OCI-M1 (cell line): ENCODE results near the gene MDP1.

ENCODE experiments used
- DNase-seq: peaks from one replicate; lab custom pipeline; 2025; lab: John Stamatoyannopoulos, UW

Gene MDP1

DNA sequence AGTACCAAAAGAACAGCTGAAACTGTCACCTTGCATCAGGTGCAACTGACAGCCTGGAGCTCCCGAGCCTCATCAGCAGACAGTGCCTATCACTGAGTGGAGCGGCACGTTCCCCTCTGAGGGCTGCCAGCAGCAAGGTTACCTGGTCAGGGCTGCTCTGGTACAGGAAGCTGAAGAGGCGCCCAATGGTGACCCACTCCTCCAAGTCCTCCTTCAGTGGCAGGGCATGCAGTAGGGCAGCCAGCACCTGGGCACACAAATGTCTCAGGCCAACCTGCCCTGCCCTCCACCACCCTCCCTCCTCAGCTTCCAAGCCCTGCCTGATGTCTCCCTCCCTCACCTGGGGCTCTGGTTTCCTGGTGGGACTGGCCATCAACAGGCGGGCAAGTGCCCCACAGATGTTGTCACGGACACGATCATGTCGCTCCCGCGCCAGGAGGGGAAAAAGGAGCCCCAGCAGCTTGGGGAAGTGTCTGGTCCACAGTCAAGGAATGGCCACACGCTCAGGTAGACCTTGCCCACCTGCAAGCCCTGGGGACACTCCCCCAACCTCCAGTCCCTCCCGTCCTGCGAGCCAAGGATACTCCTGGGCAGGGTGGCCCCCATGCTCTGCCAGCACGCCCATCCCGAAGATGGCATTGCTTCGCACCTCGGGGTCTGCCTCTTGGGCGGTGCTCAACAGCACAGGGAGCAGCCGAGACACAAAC is 34.3 kb downstream of the MDP1 start:
- DNase-seq: no peak

DNA sequence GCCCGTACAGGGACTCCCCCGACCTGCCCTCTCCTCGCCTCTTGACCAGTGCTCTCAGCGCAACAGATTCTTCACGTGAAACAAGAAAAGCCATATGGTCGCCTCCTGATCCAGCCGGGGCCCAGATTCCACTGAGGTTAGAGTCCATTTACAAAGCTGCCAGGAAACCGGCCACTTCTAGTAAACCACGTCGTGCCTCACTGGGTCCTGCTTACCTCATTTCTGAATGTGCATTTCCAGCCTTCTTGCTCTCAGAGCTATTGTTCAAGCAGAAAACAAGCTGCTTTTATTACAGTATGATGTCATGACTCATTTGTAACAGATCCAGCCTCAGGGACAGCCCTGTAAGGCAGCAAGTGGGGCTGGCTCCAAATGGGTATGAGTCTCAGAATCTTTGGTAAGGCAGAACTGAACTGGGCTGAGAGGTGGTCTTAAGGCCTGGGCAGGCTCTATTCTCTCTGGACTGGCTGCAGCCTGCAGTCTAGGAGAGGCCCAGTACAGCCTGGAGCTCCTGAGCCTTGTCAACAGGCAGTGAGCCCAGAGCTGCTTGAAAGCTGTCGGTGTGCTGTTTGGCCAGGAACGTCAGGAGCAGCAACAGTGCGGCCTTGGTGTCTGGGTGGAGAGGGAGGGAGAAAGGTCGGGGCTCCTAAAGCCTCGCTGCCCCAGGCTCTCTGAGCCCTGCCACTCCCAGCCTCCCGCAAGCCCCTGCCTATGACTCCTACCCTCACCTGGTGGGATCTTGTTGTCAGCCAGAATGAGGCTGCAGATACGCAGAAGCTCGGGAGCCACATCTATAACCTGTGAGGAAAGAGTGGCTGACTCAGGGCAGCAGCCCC is 35.7 kb downstream of the MDP1 start:
- DNase-seq: no peak

DNA sequence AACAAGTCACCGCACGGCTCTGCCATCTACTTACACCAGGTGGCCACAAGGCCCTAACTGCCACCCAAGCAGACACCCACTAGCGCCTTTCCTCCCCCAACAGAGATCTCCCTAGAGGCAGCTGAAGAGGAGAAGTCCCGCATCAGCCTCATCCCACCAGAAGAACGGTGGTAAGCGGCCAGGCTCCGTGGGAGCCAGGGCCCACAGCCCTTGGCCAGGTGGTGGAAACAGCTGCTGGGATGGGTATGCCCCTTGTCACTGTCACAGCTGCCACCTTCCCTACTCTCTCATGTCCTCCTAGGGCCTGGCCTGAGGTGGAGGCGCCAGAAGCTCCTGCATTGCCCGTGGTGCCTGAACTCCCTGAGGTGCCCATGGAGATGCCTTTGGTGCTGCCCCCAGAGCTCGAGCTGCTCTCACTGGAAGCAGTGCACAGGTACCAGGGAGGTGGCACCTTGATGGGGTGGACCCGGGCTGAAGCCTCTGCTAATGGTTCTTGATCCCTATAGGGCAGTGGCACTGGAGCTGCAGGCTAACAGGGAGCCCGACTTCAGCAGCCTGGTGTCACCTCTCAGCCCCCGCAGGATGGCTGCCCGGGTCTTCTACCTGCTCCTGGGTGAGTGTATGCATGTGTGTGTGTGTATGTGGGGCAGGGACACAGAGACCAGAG is 36.4 kb downstream of the MDP1 start:
- DNase-seq: no peak

DNA sequence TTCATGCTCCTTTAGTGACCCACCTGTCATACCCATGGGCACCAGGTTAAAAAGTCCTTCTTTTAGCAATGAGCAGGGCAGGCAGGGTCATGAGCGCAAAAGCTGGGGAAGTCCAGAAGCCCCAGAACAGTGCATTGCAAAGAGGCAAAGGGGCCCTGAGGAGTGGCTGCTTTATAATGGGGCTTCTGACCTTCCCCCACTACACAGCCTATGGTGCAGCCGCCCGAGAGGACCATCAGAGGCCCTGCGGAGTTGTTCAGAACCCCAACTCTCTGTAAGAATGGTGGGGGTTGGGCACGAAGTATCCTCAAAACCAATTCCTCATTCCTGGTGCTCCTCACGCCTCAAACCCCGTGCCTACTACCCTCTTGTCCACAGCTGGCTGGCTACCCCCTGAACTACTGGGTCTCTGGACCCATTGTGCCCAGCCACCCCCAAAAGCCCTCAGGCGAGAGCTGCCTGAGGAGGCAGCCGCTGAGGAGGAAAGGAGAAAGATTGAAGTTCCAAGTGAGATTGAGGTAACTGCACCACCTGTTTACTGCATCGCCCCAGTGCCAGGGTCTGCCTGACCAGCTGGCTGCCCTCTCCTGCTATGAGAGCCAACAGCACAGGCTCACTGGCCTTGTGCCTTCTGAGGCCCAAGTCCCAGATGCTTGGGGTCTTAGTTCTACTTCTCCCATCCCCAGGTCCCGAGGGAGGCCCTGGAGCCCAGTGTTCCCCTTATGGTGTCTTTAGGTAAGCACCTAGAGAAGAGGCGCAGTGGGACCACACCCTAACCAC is 37.3 kb downstream of the MDP1 start:
- no peak for DNase-seq

DNA sequence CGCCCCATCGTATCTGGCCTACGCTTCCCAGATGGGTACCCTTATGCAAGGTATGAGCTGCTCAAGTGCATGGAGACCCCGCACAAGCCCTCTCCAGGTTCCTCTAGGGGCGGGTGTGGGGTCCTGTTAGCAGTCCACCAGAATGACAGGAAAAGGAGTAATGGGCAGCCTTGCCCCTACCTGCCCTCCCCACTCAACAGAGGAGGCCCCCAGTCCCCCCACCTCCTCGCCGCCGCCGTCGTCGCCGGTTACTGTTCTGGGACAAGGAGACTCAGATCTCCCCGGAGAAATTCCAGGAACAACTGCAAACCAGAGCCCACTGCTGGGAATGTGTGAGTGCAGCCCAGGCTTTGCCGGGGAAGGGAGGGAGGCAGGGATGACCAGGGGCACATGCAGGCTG is 38.0 kb downstream of the MDP1 start:
- DNase-seq: no peak

DNA sequence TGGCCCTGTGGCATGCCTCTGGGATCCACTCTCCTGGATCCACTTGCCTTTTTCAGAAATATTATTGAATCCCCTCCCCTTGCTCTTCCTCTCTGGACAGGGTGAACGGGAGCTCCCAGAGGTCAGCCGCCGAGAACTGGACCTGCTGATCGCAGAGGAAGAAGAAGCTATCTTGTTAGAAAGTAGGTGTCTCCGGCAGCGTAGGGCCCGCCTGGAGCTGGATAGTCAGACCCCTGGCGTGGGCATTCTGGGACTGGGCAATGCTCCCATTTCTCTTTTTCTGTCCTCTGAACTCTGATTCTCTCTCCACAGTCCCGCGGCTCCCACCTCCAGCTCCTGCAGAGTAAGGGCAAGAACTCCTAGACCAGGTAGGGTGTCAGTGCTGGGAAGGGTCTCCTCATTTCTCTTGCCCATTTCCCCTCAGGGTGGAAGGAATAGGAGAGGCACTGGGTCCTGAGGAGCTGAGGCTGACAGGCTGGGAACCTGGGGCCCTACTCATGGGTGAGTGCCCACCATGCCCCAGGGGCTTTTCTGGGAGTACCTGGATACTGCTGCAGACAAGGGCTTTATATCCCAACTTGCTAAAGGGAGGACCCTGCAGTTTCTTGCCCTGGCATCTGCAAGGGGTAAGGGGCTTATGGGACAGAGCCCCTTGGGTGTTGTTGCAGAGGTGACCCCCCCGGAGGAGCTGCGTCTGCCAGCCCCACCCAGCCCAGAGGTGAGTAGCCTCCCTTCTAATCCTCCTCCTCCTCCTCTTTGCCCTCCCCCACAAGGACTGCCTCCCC is 38.6 kb downstream of the MDP1 start:
- DNase-seq: no peak

DNA sequence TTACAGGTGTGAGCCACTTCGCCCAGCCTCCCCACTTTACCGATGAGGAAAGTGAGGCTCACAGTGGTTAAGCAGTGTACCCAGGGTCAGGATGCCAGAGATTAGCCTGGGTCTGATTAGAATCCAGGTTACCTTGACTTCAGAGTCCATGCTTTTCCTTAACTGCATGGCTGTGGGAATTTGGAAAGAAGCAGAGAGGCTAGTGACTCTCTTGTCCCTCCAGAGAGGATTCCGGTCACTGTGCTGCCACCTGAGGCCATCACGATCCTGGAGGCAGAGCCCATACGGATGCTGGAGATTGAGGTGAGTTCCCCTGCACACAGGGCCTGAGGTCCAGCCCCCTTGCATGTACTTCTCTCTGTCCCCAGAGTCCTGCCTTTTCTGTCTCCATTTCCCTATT is 39.3 kb downstream of the MDP1 start:
- no peak for DNase-seq

DNA sequence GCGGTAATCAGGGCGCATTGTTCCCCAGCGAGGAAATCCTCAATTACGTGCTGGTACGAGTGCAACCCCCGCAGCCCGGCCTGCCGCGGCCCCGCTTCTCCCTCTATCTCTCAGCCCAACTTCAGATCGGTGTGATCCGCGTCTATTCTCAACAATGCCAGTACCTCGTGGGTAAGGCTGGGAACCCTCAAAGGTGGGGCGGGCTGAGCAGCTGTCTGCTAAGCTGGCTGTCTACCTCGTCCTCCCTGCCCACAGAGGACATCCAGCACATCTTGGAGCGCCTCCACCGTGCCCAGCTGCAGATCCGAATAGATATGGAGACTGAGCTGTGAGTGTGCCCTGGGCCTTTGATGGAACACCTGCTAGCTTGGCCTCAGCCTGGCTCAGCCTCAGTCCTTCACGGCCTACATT is 43.0 kb downstream of the MDP1 start:
- DNase-seq: no peak

DNA sequence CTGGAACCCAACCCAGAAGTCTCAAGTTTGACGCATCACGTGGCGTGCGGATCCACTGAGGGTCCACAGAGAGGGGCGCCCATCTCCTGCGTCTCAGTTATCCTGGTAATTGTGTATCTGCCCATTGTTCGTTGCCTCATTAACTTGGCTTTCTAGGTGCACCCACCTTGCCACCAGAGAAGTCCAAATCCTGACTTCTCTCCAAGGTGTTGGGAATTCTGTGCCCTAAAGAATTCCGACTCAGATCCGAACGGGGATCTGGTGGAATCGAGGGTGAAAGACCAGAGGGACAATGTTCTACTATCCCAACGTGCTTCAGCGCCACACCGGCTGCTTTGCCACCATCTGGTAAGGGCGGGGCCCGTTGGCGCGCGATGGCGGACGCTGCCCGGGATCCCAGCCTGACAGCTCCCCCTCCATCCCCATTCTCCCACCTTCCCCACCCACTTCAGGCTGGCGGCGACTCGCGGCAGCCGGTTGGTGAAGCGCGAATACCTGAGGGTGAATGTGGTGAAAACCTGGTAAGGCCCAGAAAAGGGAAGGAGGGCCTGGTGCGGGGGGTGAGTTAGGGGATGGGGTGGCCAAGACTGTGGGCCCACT is 43.5 kb downstream of the MDP1 start:
- DNase-seq: no peak

DNA sequence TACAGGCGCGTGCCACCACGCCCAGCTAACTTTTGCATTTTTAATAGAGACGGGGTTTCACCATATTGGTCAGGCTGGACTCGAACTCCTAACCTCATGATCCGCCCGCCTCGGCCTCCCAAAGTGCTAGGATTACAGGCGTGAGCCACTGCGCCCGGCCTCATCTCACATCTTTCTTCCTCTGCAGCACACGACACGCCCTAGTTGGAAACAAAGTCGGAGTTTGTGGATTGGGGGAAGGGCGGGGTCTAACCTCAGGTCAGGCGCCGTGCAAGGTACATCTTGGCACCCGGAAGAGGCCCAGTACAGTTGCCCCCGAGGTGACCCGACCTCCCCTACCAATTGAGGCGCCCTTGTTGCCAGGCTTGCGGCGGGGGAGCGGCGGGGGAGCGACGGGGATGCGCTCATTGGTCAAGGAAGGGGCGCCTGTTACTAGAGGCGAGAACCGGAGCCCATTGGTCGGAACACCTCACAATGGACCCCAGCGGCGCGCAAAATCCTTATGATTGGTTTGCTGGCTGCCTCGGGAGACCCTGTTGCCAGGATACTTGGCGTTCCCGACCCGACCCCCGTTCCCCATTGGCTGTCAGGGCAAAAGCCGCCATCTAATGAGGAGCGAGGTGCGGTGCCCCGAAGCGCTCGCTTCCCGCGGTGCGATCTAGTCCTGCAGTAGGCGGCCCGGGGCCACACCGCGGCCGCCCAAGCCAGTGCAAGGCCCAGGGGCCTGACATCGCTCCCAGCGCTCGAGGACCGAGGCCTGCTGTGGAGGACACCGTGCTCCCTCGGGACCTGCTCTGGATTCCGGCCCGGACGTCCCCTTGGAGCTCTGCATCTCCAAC is 44.2 kb downstream of the MDP1 start, which contains the start of gene REC8:
REC8 (plus strand) TSS at position 659 of the 839 bp plus-strand sequence. CDS start 473 bp downstream, outside the sequence.
- peak; percentile 94 for DNase-seq

DNA sequence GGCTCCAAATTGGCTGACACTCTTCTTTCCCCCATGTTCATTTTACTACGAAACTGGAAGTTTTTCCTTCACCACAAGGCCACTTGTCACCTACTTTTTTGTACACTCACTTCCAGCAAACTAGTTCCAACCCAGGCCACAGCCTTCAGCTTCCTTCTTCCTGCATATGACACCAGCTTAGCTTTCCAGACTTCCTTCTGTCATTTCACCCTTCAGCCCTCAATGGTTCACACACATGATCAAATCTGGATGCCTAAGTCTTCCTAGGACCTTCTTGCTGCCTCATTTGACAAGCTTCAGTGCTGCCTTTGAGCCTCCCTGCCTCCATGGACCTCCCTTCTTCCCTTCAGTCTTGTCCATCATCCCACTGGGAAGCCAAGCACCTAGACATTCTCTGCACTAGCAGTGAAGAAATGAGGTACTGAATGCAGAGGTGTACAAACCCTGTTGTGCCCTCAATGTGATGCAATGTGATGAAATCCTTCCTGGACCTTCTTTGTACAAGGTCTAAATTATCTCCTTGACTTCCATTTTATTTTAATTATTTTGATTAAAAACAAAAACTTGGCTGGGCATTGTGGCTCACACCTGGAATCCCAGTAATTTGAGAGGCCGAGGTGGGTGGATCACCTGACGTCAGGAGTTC is 48.3 kb downstream of the MDP1 start:
- DNase-seq: peak; percentile 57

DNA sequence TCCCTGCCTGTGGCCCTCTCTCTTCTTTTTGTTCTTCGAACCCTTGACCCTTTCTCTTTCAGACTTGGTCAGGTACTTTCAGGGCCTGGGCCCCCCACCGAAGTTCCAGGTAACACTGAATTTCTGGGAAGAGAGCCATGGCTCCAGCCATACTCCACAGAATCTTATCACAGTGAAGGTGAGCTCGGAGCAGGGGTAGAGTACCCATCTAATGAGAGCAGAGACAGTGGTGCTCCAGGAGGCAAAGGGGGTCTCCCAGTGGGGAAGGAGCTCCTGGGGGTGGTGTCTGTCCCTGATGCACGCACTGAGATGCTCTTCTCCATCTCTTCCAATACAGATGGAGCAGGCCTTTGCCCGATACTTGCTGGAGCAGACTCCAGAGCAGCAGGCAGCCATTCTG is 50.1 kb downstream of the MDP1 start:
- DNase-seq: no peak

DNA sequence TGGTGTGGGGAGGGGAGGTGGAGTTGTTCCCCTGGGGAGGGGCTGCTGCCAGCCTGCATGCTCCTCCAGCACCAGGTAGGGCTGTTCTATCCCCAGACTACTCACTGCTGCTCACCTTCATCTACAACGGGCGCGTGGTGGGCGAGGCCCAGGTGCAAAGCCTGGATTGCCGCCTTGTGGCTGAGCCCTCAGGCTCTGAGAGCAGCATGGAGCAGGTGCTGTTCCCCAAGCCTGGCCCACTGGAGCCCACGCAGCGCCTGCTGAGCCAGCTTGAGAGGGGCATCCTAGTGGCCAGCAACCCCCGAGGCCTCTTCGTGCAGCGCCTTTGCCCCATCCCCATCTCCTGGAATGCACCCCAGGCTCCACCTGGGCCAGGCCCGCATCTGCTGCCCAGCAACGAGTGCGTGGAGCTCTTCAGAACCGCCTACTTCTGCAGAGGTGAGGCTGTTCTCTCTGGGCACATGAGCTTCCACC is 51.3 kb downstream of the MDP1 start:
- no peak for DNase-seq
